PC-3 (cell line): Measurements from ENCODE around the gene SELP. TPM values are rescaled to one million over a fixed set of nuclear protein-coding genes. Genes with fewer than 3 reads are reported as not detected.

Experiments
- ATAC-seq: fragments of 200-7000 bp; cut with Tn5 transposase; 2 replicates; pipeline ENCODE4 v1.9.1; 2020; ENCODE audit warnings: mild to moderate bottlenecking, moderate library complexity
- BruUV-seq: library from RNA; stranded (reverse); fragments of 400-500 nt; replicated peaks from 2 replicates; lab custom pipeline; 2021; lab: Mats Ljungman, UMichigan
- CTCF ChIA-PET: fragments of 300-600 bp; sonication (Branson Sonifier 250); formaldehyde crosslinking; loops from one replicate; lab custom pipeline; 2022; ENCODE audit warnings: antibody characterized with exemption; lab: Charles Lee
- POLR2A ChIA-PET: fragments of 300-600 bp; sonication (Branson Sonifier 250); formaldehyde crosslinking; loops from one replicate; lab custom pipeline; 2022; ENCODE audit warnings: antibody characterized with exemption; ENCODE audit not compliant: unreplicated experiment; lab: Charles Lee
- DNase-seq: peaks from one replicate; pipeline ENCODE4 v3.0.0-alpha.2; 2015
- H2AFZ ChIP-seq: fragments of 300-600 bp; sonication (generic); 2 replicates; pipeline ENCODE4 v1.6.0; 2016; ENCODE audit warnings: antibody characterized with exemption, low read length
- H3F3A ChIP-seq: fragments of 300-600 bp; sonication (generic); one replicate; pipeline ENCODE4 v1.6.0; 2017; ENCODE audit warnings: antibody characterized with exemption, low read length, control low read depth, mild to moderate bottlenecking; ENCODE audit not compliant: unreplicated experiment
- H3K27ac ChIP-seq: fragments of 300-600 bp; sonication (generic); 2 replicates; pipeline ENCODE4 v1.5.1; 2016; ENCODE audit warnings: mild to moderate bottlenecking, low read length
- H3K27me3 ChIP-seq: fragments of 300-600 bp; sonication (generic); 2 replicates; pipeline ENCODE4 v1.6.1; 2016; ENCODE audit warnings: low read length, mixed read lengths
- H3K36me3 ChIP-seq: fragments of 300-600 bp; sonication (generic); 2 replicates; pipeline ENCODE4 v1.6.1; 2016; ENCODE audit warnings: low read depth, mixed run types, low read length, mixed read lengths
- H3K4me1 ChIP-seq: fragments of 300-600 bp; sonication (generic); 2 replicates; pipeline ENCODE4 v1.5.1; 2016; ENCODE audit warnings: low read length; ENCODE audit not compliant: insufficient read depth
- H3K4me2 ChIP-seq: fragments of 300-600 bp; sonication (generic); 2 replicates; pipeline ENCODE4 v1.6.0; 2016; ENCODE audit warnings: low read length
- H3K4me3 ChIP-seq: fragments of 300-600 bp; sonication (generic); 2 replicates; pipeline ENCODE4 v1.5.1; 2016; ENCODE audit warnings: mild to moderate bottlenecking, low read length, mixed read lengths
- H3K79me2 ChIP-seq: fragments of 300-600 bp; sonication (generic); 2 replicates; pipeline ENCODE4 v1.6.1; 2017; ENCODE audit warnings: low read length, mixed read lengths
- H3K9ac ChIP-seq: fragments of 300-600 bp; sonication (generic); 2 replicates; pipeline ENCODE4 v1.6.0; 2016; ENCODE audit warnings: mild to moderate bottlenecking, low read length
- H3K9me2 ChIP-seq: fragments of 300-600 bp; sonication (generic); replicated peaks from 2 replicates; pipeline ENCODE4 v1.6.1; 2016; ENCODE audit warnings: mixed run types, low read length, mixed read lengths
- H3K9me3 ChIP-seq: fragments of 300-600 bp; sonication (generic); 2 replicates; pipeline ENCODE4 v1.6.1; 2016; ENCODE audit warnings: low read length, mixed read lengths
- H4K20me1 ChIP-seq: fragments of 300-600 bp; sonication (generic); 2 replicates; pipeline ENCODE4 v1.6.1; 2016; ENCODE audit warnings: low read length, mixed read lengths
- EZH2 ChIP-seq: fragments of 300-600 bp; sonication (generic); IDR thresholded peaks from one replicate; pipeline ENCODE4 v1.6.1; 2017; ENCODE audit warnings: antibody characterized with exemption, mild to moderate bottlenecking, low read length; ENCODE audit not compliant: unreplicated experiment
- EZH2phosphoT487 ChIP-seq: fragments of 300-600 bp; sonication (generic); IDR thresholded peaks from 2 replicates; pipeline ENCODE4 v1.6.1; 2018; ENCODE audit warnings: mild to moderate bottlenecking, antibody characterized with exemption, low read length, borderline replicate concordance
- intact Hi-C: fragments of 100-400 bp; cut with micrococcal nuclease; formaldehyde crosslinking; loops from 2 replicates; pipeline ENCODE4 v1.9.0; 2023
- total RNA-seq: library from RNA; depleted of rRNA; stranded (reverse); fragments of >200 nt; gene quantifications from 2 replicates; pipeline ENCODE4 v1.2.3, GENCODE V29; 2014
- TF ChIP-seq, protein P1 (sequence below): fragments of 300-600 bp; sonication (generic); conservative IDR thresholded peaks from 2 replicates; pipeline ENCODE4 v1.5.1; 2017; ENCODE audit warnings: antibody characterized with exemption, low read depth, mild to moderate bottlenecking, low read length

Gene SELP
- total RNA-seq, 1 experiment from 2014 or later, result not detected

DNA sequence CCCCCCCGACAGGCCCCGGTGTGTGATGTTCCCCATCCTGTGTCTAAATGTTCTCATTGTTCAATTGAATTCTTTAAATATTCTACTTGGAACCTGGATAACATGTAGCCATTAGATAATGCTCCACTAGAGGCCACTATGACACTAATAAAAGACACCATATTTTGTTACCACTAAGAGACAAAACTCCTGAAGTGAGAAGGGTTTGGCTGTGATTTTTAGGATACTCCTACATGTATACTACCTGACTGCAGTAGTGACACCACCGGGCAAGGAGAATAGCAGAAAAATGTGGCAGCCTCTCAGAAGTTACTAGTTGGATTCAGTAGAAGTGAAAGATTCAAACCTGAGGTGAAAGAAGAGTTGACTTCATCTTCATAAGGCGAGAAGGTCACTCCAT is 79.6 kb downstream of the SELP start:
- no peaks in the 10 kb centered on the region for H3K9me2 ChIP-seq
- no peak overlapping the region for H3K4me3 ChIP-seq
- H2AFZ ChIP-seq, result no peak overlapping the region
- no peaks in the 10 kb centered on the region for H3F3A ChIP-seq
- H3K79me2 ChIP-seq, result no peaks in the 10 kb centered on the region
- TF ChIP-seq, protein P1, sequence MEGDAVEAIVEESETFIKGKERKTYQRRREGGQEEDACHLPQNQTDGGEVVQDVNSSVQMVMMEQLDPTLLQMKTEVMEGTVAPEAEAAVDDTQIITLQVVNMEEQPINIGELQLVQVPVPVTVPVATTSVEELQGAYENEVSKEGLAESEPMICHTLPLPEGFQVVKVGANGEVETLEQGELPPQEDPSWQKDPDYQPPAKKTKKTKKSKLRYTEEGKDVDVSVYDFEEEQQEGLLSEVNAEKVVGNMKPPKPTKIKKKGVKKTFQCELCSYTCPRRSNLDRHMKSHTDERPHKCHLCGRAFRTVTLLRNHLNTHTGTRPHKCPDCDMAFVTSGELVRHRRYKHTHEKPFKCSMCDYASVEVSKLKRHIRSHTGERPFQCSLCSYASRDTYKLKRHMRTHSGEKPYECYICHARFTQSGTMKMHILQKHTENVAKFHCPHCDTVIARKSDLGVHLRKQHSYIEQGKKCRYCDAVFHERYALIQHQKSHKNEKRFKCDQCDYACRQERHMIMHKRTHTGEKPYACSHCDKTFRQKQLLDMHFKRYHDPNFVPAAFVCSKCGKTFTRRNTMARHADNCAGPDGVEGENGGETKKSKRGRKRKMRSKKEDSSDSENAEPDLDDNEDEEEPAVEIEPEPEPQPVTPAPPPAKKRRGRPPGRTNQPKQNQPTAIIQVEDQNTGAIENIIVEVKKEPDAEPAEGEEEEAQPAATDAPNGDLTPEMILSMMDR, result peak; percentile 75
- TF ChIP-seq EZH2phosphoT487, result no peak
- ChIA-PET POLR2A (no interaction called here), CTCF (no interaction called here)
- no peaks in the 10 kb centered on the region for H4K20me1 ChIP-seq
- ATAC-seq, result peak; percentile 81
- H3K36me3 ChIP-seq, result no peaks in the 10 kb centered on the region
- H3K27ac ChIP-seq, result no peak overlapping the region
- no peaks in the 10 kb centered on the region for H3K4me1 ChIP-seq
- no peak overlapping the region for H3K4me2 ChIP-seq
- H3K9ac ChIP-seq, result no peak overlapping the region
- peak; percentile 84 for DNase-seq
- intact Hi-C loops, result loop anchor here (1.0 to 5.0 kb wide), 4 partner anchors 37 to 259 kb away; partner anchors contain the start of gene F5
- no peaks in the 10 kb centered on the region for H3K27me3 ChIP-seq
- no TSS peak for BruUV-seq
- H3K9me3 ChIP-seq, result no peaks in the 10 kb centered on the region

GRCh38 chr1:169548282-169548681 is 81.6 kb downstream of the SELP start:
- Histone ChIP-seq H3K9me2 (no peaks in the 10 kb centered on the region), H3K27me3 (no peaks in the 10 kb centered on the region), H3K36me3 (no peaks in the 10 kb centered on the region), H3K4me1 (no peaks in the 10 kb centered on the region), H3K9ac (no peak overlapping the region), H3K9me3 (no peaks in the 10 kb centered on the region), H2AFZ (no peak overlapping the region), H3K27ac (no peak overlapping the region), H3F3A (no peaks in the 10 kb centered on the region), H3K4me2 (no peak overlapping the region), H3K79me2 (no peaks in the 10 kb centered on the region), H3K4me3 (no peak overlapping the region), H4K20me1 (no peaks in the 10 kb centered on the region)
- peak; percentile 16; the same call in 1 of the 2 replicates for ATAC-seq
- intact Hi-C loops, result loop anchor here (5.0 kb wide), 1 partner anchor 181 kb away; the partner anchor contains the start of genes BLZF1 and NME7
- TF ChIP-seq, protein P1, result no peak
- no peak for TF ChIP-seq EZH2phosphoT487
- TF ChIP-seq EZH2, result no peak
- no TSS peak for BruUV-seq
- no peak for DNase-seq
- POLR2A ChIA-PET, result no interaction called here
- CTCF ChIA-PET, result interaction anchor here (0.7 kb wide), 1 partner anchor 67 kb away, joined by 6 read pairs; no protein-coding TSS in a partner anchor

- H2AFZ ChIP-seq, result no peak overlapping the region
- TF ChIP-seq, protein P1, result peak; percentile 94
- no peak for TF ChIP-seq EZH2phosphoT487
- H3K9me2 ChIP-seq, result no peaks in the 10 kb centered on the region
- H3K9me3 ChIP-seq, result no peaks in the 10 kb centered on the region
- no TSS peak for BruUV-seq
- ATAC-seq (peak; percentile 79), DNase-seq (peak; percentile 90)
- CTCF ChIA-PET, result interaction anchor here (0.5 to 0.6 kb wide), 5 partner anchors 32 to 80 kb away, joined by 3 to 9 read pairs (median 4); partner anchors contain the start of gene SLC19A2
- H3K4me2 ChIP-seq, result no peak overlapping the region
- no peaks in the 10 kb centered on the region for H4K20me1 ChIP-seq
- H3K27ac ChIP-seq, result no peak overlapping the region
- no peaks in the 10 kb centered on the region for H3K27me3 ChIP-seq
- no peak overlapping the region for H3K9ac ChIP-seq
- no peaks in the 10 kb centered on the region for H3F3A ChIP-seq
- no peaks in the 10 kb centered on the region for H3K79me2 ChIP-seq
- no peaks in the 10 kb centered on the region for H3K4me1 ChIP-seq
- intact Hi-C loops, result loop anchor here (1.0 to 5.0 kb wide), 5 partner anchors 29 to 436 kb away; partner anchors contain the start of genes BLZF1, NME7 and SLC19A2
- no peak overlapping the region for H3K4me3 ChIP-seq
- POLR2A ChIA-PET, result no interaction called here
- no peaks in the 10 kb centered on the region for H3K36me3 ChIP-seq
Measured at GRCh38 chr1:169546087-169546995, 83.6 kb downstream of the SELP start.
